ENCODE measurements around the gene CFAP74.

GRCh38 chr1:1875932-1876331, 127.7 kb downstream of the CFAP74 start:
- no peak for TF ChIP-seq CEBPB (IDR thresholded peaks at IDR 0.05; ENCODE audit: low read depth, low read length)
- TF ChIP-seq POLR2A (IDR thresholded peaks at IDR 0.05; ENCODE audit: low read depth, low read length), result no peak
- TF ChIP-seq CTCF (conservative IDR thresholded peaks at IDR 0.05; ENCODE audit: low read depth, low read length), result no peak
- no peak for TF ChIP-seq RFX5 (IDR thresholded peaks at IDR 0.05; ENCODE audit: low read depth, low read length)
- TF ChIP-seq RAD21 (IDR thresholded peaks at IDR 0.05; ENCODE audit: low read length), result no peak
- TF ChIP-seq BHLHE40 (IDR thresholded peaks at IDR 0.05; ENCODE audit: low read depth, low read length), result no peak
- no peak for TF ChIP-seq SMC3 (IDR thresholded peaks at IDR 0.05; ENCODE audit: low read depth, low read length)
